Neural crest cell (in vitro differentiated cells): ENCODE data around the gene DTWD1. TPM values are rescaled to one million over a fixed set of nuclear protein-coding genes. Genes with fewer than 3 reads are reported as not detected.
"Not testable (repeated sequence)": the region's sequence is repeated elsewhere in the genome, so short reads cannot be mapped to it uniquely, and the experiment has no call there.

ENCODE experiments used
- DNase-seq: peaks from one replicate; pipeline ENCODE4 v3.0.0; 2021; ENCODE audit warnings: low read depth, mixed read lengths, low spot score
- H3K27ac Mint-ChIP-seq: one replicate; pipeline ENCODE4 v1.8.0; 2021; ENCODE audit warnings: mild to moderate bottlenecking, mixed read lengths; ENCODE audit not compliant: unreplicated experiment
- H3K27me3 Mint-ChIP-seq: 2 replicates; pipeline ENCODE4 v1.8.0; 2021; ENCODE audit warnings: low read depth, mild to moderate bottlenecking, mixed read lengths
- H3K36me3 Mint-ChIP-seq: 2 replicates; pipeline ENCODE4 v1.8.0; 2021; ENCODE audit warnings: low read depth, mild to moderate bottlenecking, mixed read lengths
- H3K4me1 Mint-ChIP-seq: 2 replicates; pipeline ENCODE4 v1.8.0; 2021; ENCODE audit warnings: mixed read lengths
- H3K4me3 Mint-ChIP-seq: one replicate; pipeline ENCODE4 v1.8.0; 2021; ENCODE audit warnings: mild to moderate bottlenecking, mixed read lengths
- H3K9me3 Mint-ChIP-seq: 2 replicates; pipeline ENCODE4 v1.8.0; 2021; ENCODE audit warnings: mixed read lengths
- total RNA-seq: library from RNA; stranded (reverse); gene quantifications from 2 replicates; pipeline ENCODE4 v1.2.1, GENCODE V29; 2021
- TF ChIP-seq, protein P1 (sequence below): fragments of 200-600 bp; sonication (generic); conservative IDR thresholded peaks from 2 replicates; pipeline ENCODE4 v1.5.0; 2021; ENCODE audit warnings: antibody characterized with exemption, mild to moderate bottlenecking

Gene DTWD1
- total RNA-seq, 1 donor from 2014 or later, result 27.8 TPM

DNA sequence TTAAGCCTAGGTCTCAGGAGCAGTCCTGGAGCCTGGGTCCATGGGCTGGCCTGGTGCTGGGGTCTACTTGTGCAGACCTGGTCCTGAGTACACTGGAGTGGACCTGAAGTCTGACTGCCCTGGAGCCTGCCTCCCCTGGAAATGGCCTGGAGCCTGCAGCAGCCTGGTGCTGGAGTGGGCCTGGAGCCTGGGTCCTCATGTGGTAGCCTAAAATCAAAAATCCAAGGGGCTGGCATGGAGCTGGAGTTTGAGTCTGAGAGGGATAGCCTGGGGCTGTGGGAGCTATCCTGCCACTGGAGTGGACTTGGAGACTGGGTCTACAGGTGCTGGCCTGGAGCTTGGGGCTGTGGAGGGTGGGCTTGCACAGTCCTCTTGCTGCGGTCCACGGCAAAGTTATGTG lies 15.3 kb upstream of the DTWD1 start:
- Mint-ChIP-seq H3K9me3 (peaks cover 13% of the 10 kb centered on the region), H3K4me3 (no peak overlapping the region), H3K36me3 (peaks cover 18% of the 10 kb centered on the region), H3K27ac (no peak overlapping the region), H3K27me3 (no peaks in the 10 kb centered on the region), H3K4me1 (no peaks in the 10 kb centered on the region)
- TF ChIP-seq, protein P1, sequence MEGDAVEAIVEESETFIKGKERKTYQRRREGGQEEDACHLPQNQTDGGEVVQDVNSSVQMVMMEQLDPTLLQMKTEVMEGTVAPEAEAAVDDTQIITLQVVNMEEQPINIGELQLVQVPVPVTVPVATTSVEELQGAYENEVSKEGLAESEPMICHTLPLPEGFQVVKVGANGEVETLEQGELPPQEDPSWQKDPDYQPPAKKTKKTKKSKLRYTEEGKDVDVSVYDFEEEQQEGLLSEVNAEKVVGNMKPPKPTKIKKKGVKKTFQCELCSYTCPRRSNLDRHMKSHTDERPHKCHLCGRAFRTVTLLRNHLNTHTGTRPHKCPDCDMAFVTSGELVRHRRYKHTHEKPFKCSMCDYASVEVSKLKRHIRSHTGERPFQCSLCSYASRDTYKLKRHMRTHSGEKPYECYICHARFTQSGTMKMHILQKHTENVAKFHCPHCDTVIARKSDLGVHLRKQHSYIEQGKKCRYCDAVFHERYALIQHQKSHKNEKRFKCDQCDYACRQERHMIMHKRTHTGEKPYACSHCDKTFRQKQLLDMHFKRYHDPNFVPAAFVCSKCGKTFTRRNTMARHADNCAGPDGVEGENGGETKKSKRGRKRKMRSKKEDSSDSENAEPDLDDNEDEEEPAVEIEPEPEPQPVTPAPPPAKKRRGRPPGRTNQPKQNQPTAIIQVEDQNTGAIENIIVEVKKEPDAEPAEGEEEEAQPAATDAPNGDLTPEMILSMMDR, result no peak
- no peak for DNase-seq

DNA sequence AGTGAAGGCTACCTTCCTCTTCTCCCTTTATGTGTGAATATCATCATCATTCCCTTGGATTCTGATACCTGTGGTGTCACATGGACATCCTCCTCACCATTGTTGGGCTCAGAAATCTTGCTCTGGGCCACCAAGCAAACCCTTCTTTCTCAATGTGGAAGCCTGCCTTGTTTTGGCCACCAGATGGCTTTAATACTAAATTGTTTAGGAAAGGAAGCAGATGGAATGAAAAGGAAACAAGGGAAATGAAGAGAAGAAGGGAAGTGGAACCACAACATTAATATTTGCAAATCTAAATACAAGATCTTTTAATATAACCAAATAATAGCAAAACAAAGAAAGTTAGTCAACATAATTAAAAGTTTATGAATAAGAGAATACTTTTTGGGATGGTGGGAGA lies 14.3 kb upstream of the DTWD1 start:
- Mint-ChIP-seq H3K4me3 (no peak overlapping the region), H3K9me3 (peaks cover 13% of the 10 kb centered on the region), H3K36me3 (peaks cover 16% of the 10 kb centered on the region), H3K27ac (no peak overlapping the region), H3K27me3 (no peaks in the 10 kb centered on the region), H3K4me1 (no peaks in the 10 kb centered on the region)
- TF ChIP-seq, protein P1, result no peak
- DNase-seq, result no peak

DNA sequence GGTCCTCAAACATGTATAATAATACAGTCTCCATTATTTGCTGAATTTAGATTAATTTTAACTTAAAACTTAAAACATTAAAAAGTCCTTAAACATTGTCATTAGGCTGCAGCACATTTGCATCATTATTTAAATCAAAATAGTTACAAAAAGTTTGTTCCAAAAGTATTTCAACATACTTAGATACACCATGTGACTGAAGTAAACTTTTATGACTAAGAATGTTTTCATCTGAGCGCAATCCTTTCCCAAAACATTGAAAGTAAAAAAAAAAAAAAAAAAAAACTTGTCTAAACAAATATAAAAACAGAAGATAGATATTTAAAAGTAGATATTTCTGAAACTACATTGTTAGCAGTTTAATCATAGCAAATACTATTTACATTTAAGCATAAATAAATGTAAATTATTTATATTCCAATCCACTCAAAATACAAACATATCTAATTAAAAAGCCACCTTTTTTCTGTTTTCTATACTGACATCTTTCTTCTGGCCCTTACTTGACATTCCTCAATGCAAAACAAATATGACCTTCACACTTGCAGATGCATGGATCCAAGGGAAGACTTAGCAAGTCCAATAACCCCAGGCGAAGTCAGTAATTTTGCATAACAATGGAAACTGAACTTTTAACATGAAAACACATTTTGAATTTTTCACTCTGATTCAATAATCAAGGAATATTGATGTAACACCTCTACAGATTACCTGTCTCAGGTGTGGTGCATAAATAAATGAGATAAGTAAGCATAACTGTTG lies 10.5 kb upstream of the DTWD1 start:
- TF ChIP-seq, protein P1, result no peak
- Mint-ChIP-seq H3K4me1 (no peaks in the 10 kb centered on the region), H3K9me3 (peaks cover 7% of the 10 kb centered on the region), H3K4me3 (no peak overlapping the region), H3K27ac (no peak overlapping the region), H3K27me3 (no peaks in the 10 kb centered on the region), H3K36me3 (peaks cover 16% of the 10 kb centered on the region)
- DNase-seq, result no peak

DNA sequence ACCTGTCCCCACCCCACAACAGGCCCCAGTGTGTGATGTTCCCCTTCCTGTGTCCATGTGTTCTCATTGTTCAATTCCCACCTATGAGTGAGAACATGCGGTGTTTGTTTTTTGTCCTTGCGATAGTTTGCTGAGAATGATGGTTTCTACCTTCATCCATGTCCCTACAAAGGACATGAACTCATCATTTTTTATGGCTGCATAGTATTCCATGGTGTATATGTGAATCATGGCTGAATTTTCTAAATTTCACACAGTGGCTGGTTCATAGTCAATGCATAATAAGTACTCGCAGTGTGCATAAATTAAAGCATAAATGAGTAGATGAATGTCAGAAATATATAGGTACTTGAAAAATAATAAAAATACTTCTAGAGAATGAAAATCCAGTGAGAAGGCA lies 8.6 kb upstream of the DTWD1 start:
- not testable (repeated sequence) for H3K4me3 Mint-ChIP-seq, DNase-seq, H3K9me3 Mint-ChIP-seq, H3K27me3 Mint-ChIP-seq, H3K4me1 Mint-ChIP-seq, H3K27ac Mint-ChIP-seq
- peaks cover 20% of the 10 kb centered on the region for H3K36me3 Mint-ChIP-seq

DNA sequence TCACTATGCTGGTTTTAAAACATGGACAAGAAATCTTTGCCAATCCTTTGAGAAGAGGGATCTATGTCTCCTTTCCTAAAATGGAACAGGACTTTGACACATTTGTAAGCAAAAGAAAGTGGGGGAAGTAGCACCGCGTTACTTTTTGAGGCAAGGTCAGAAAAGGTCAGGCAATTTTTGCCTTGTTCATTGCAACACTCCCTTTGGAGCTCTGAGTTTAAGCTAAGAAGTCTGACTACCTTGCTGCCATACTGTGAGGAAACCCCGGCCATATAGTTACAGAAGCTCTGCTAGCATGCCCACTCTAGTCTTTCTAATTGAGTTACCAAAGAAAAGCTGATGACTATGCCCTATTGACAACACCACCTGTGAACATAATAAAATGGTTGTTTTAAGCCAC lies 1.6 kb upstream of the DTWD1 start:
- DNase-seq, result no peak
- no peak overlapping the region for H3K27ac Mint-ChIP-seq
- peaks cover 29% of the 10 kb centered on the region for H3K36me3 Mint-ChIP-seq
- H3K4me3 Mint-ChIP-seq, result peak overlapping the region; percentile 96
- H3K9me3 Mint-ChIP-seq, result peaks cover 6% of the 10 kb centered on the region
- H3K4me1 Mint-ChIP-seq, result peaks cover 45% of the 10 kb centered on the region
- TF ChIP-seq, protein P1, result no peak
- H3K27me3 Mint-ChIP-seq, result no peaks in the 10 kb centered on the region

DNA sequence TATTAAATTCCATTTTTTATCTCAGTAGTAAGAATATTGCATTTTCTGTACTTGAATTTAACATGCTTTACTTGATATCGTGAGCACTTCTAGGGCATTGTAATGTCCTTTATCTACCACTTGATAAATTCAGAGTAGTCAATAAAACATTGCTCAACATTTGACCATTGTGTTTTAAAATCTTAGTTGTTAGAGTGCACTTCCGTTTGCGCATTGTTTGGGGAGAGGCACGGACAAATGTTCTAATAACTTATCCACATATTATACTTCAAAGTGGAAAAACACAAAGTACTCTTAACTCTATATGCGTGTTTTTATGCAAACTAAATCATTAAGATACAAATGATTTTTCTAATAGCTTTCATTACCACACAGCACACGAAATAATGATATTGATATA lies 649 bp upstream of the DTWD1 start:
- no peak for DNase-seq
- H3K27me3 Mint-ChIP-seq, result no peaks in the 10 kb centered on the region
- H3K4me3 Mint-ChIP-seq, result peak overlapping the region; percentile 96
- peaks cover 45% of the 10 kb centered on the region for H3K4me1 Mint-ChIP-seq
- TF ChIP-seq, protein P1, result peak; percentile 25
- peaks cover 25% of the 10 kb centered on the region for H3K36me3 Mint-ChIP-seq
- H3K9me3 Mint-ChIP-seq, result peaks cover 3% of the 10 kb centered on the region
- peak overlapping the region; percentile 99 for H3K27ac Mint-ChIP-seq
